Spleen (tissue), 11 donors: ENCODE data around the gene MC1R. TPM values are rescaled to one million over a fixed set of nuclear protein-coding genes. Genes with fewer than 3 reads are reported as not detected.

ENCODE experiments used
- DNase-seq: peaks from one replicate; pipeline ENCODE4 v3.0.0-alpha.2; 2020
- H3K27ac ChIP-seq, 8 donors: fragments of 200-600 bp; sonication (generic) in 7 of 8; 1 replicate in 4 of 8; 2 replicates in 4 of 8; pipeline versions ENCODE4 v1.5.0 to v1.8.0; 2016 to 2021; ENCODE audit warnings: inconsistent platforms in 4 of 8, mild to moderate bottlenecking in 4 of 8, moderate library complexity in 1 of 8
- H3K27me3 ChIP-seq, 7 donors: fragments of 200-600 bp; sonication (generic) in 6 of 7; replicated peaks in 1 of 7; 1 replicate in 4 of 7; 2 replicates in 3 of 7; pipeline versions ENCODE4 v1.5.0 to v1.8.0; 2016 to 2021; ENCODE audit warnings: inconsistent platforms in 3 of 7, mild to moderate bottlenecking in 1 of 7
- H3K36me3 ChIP-seq, 6 donors: fragments of 200-600 bp; sonication (generic) in 5 of 6; 1 replicate in 4 of 6; 2 replicates in 2 of 6; pipeline versions ENCODE4 v1.5.0 to v1.8.0; 2016 to 2021; ENCODE audit warnings: inconsistent platforms in 2 of 6
- H3K4me1 ChIP-seq, 6 donors: fragments of 200-600 bp; sonication (generic) in 5 of 6; 1 replicate in 3 of 6; 2 replicates in 3 of 6; pipeline versions ENCODE4 v1.5.0 to v1.8.0; 2016 to 2021; ENCODE audit warnings: inconsistent platforms in 3 of 6
- H3K4me3 ChIP-seq, 8 donors: fragments of 200-600 bp; sonication (generic) in 7 of 8; 1 replicate in 4 of 8; 2 replicates in 4 of 8; pipeline versions ENCODE4 v1.5.0 to v1.8.0; 2016 to 2021; ENCODE audit warnings: inconsistent platforms in 4 of 8, mild to moderate bottlenecking in 4 of 8, moderate library complexity in 2 of 8
- H3K9me3 ChIP-seq, 8 donors: fragments of 200-600 bp; sonication (generic) in 7 of 8; 1 replicate in 4 of 8; 2 replicates in 4 of 8; pipeline versions ENCODE4 v1.5.0 to v1.8.0; 2016 to 2021; ENCODE audit warnings: inconsistent platforms in 4 of 8
- CTCF ChIP-seq, 11 experiments: fragments of 200-600 bp in 7 of 11; fragments of 450-650 bp in 4 of 11; sonication (generic) in 4 of 11; IDR thresholded peaks in 8 of 11; conservative IDR thresholded peaks in 3 of 11; 1 replicate in 7 of 11; 2 replicates in 4 of 11; pipeline versions ENCODE4 v1.4.0 to v1.8.0; 2016 to 2021; ENCODE audit warnings: antibody characterized with exemption in 11 of 11, inconsistent platforms in 4 of 11, mild to moderate bottlenecking in 1 of 11
- POLR2A ChIP-seq, 3 donors: fragments of 450-650 bp; IDR thresholded peaks; one replicate each; pipeline ENCODE4 v1.5.1; 2017; ENCODE audit warnings: antibody characterized with exemption in 3 of 3, mild to moderate bottlenecking in 1 of 3
- POLR2AphosphoS5 ChIP-seq, 3 donors: sonication (generic); formaldehyde crosslinking; IDR thresholded peaks; one replicate each; pipeline ENCODE4 v1.5.1; 2017; ENCODE audit warnings: antibody characterized with exemption in 3 of 3
- WGBS, 5 donors: extraction: QIAGEN DNeasy Blood & Tissue Kit in 3 of 5; methylation state at CpG; one replicate each; pipeline versions ENCODE4 v1.1.5 to v1.1.7; 2013 to 2018; 5-methylcytosine and 5-hydroxymethylcytosine counted together
- intact Hi-C: fragments of 100-400 bp; cut with DNase I; formaldehyde crosslinking; loops from one replicate; pipeline ENCODE4 v1.15.0; 2023; ENCODE audit warnings: low total_unique reads
- polyA plus RNA-seq, 3 donors: library from polyadenylated mRNA; stranded (reverse); fragments of 200-250 nt; gene quantifications; one replicate each; pipeline ENCODE4 v1.2.1, GENCODE V29; 2013
- total RNA-seq, 7 donors: library from RNA; depleted of rRNA in 3 of 7; stranded (reverse); fragments of >200 nt in 3 of 7; fragmentation: NEBNext Ultra II Directional in 4 of 7; extraction: Animal tissue kit (Norgen Biotek cat#: 25700) in 4 of 7; gene quantifications; one replicate each; pipeline versions ENCODE4 v1.1.0 to v1.2.1, GENCODE V29; 2016 to 2021
- donor health status: healthy with polysubstance abuse.
- donor health status: DM: no; HTN: no; CAD: no; lungs with moderate emphysema.
- donor health status: DM: no; HTN: no; CAD: no.
- donor health status: Bipolar disorder and iron deficiency.
- donor health status: healthy.
- donor health status: DM: no; HTN: no; CAD: no.
- donor health status: DM: yes; HTN: yes; CAD: no.

The MC1R gene
- total and polyA plus RNA-seq, 10 donors = 2.4 to 12.5 (median 4.5) TPM

GRCh38 chr16:89893642-89894548 is 24.8 kb upstream of the MC1R start:
- no peaks in the 10 kb centered on the region for H3K9me3 ChIP-seq
- 92 to 98% (median 96%) methylated on average over 23 to 45 of the region's 45 CpGs for WGBS, 5 donors
- H3K27ac ChIP-seq = no peak overlapping the region
- intact Hi-C loops = no loop called here
- no peak overlapping the region for H3K4me3 ChIP-seq
- peaks cover 0 to 100% (median 95%) of the 10 kb centered on the region in 6 donors for H3K36me3 ChIP-seq
- peak in 1 of 3 donors; percentile 62 for TF ChIP-seq POLR2AphosphoS5 (IDR thresholded peaks at IDR 0.05)
- TF ChIP-seq POLR2A (IDR thresholded peaks at IDR 0.05) = no peak
- DNase-seq = no peak
- H3K27me3 ChIP-seq = no peaks in the 10 kb centered on the region
- H3K4me1 ChIP-seq = no peaks in the 10 kb centered on the region

DNA sequence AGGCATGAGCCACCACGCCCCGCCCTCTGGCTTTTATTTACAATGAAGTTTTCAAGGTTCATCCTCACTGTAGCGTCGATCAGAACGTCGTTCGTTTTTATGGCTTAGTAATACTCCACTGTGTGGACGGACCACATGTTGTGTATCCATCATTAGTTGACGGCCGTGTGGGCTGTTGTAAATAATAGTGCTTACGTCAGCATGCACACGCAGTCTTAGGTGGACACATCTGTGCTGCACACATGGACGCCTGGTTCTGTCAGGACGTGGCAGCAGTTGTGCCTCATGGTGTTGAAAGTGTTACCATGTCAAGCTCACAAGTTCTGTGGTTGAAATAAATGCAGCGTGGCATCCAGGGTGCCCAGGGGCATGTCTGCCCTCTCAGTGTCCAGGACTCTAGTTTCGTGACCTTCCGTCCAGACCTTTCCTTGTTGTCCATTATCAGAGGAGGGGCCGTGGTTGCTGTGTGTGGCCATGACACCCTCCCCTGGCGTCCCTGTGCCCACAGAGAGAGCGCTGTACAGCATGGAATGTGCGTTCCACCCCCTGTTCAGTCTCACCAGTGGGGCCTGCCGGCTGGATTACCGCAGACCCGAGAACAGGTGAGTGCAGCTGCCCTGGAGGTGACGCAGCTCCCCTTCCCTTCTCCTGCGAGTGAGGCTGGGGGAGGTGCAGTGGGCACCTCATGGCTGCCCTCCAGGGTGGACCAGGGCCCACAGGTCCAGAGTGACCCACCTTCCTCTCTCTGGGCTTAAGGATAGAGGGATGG is 23.0 kb upstream of the MC1R start:
- Histone ChIP-seq H3K4me1 (no peaks in the 10 kb centered on the region), H3K36me3 (peaks cover 1 to 100% (median 97%) of the 10 kb centered on the region in 6 donors), H3K9me3 (no peaks in the 10 kb centered on the region), H3K27me3 (no peaks in the 10 kb centered on the region), H3K27ac (no peak overlapping the region), H3K4me3 (no peak overlapping the region)
- no peak for DNase-seq
- TF ChIP-seq CTCF (IDR thresholded peaks at IDR 0.05 in 8 of 11, conservative IDR thresholded peaks at IDR 0.05 in 3 of 11) (no peak), POLR2A (IDR thresholded peaks at IDR 0.05) (no peak), POLR2AphosphoS5 (IDR thresholded peaks at IDR 0.05) (peak; percentile 10 to 58 (median 15))
- WGBS, 5 donors = 94 to 98% (median 95%) methylated on average over 23 to 26 of the region's 26 CpGs
- intact Hi-C loops = no loop called here

DNA sequence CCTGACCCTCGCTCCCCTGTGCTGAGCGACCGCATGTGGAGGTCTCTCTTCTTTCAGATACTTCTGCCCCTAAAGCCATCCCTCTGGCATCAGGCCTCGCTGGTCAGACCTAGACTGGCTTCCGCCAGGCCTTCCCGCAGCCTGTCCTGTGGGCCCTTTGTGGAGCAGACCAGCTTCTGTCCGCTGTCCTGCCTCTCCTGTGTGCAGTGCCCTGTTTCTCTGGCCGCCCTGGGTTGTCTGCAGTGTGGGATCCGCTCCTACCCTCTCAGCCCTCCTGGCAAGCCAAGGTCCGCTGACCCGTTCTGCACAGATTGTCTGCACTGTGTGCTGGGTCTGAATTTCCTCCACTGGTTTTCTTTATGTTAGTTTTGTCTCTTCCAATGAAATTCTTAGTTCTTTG is 21.5 kb upstream of the MC1R start:
- no peak for TF ChIP-seq POLR2A (IDR thresholded peaks at IDR 0.05)
- peak in 1 of 3 donors; percentile 45 for TF ChIP-seq POLR2AphosphoS5 (IDR thresholded peaks at IDR 0.05)
- TF ChIP-seq CTCF (IDR thresholded peaks at IDR 0.05 in 8 of 11, conservative IDR thresholded peaks at IDR 0.05 in 3 of 11) = no peak
- Histone ChIP-seq H3K27ac (no peak overlapping the region), H3K4me3 (no peak overlapping the region), H3K4me1 (no peaks in the 10 kb centered on the region), H3K9me3 (no peaks in the 10 kb centered on the region), H3K36me3 (peaks cover 5 to 92% (median 89%) of the 10 kb centered on the region in 6 donors), H3K27me3 (no peaks in the 10 kb centered on the region)
- intact Hi-C loops = no loop called here
- DNase-seq = no peak
- WGBS, 5 donors = 96 to 99% (median 97%) methylated on average over 11 of the region's 11 CpGs

GRCh38 chr16:89898201-89898967 is 20.3 kb upstream of the MC1R start:
- H3K4me3 ChIP-seq = no peak overlapping the region
- intact Hi-C loops = no loop called here
- H3K27me3 ChIP-seq = no peaks in the 10 kb centered on the region
- no peak overlapping the region for H3K27ac ChIP-seq
- no peak for DNase-seq
- H3K9me3 ChIP-seq = no peaks in the 10 kb centered on the region
- no peaks in the 10 kb centered on the region for H3K4me1 ChIP-seq
- TF ChIP-seq POLR2AphosphoS5 (IDR thresholded peaks at IDR 0.05) (peak in 1 of 3 donors; percentile 64), CTCF (IDR thresholded peaks at IDR 0.05 in 8 of 11, conservative IDR thresholded peaks at IDR 0.05 in 3 of 11) (no peak)
- 92 to 97% (median 96%) methylated on average over 33 to 36 of the region's 36 CpGs for WGBS, 5 donors
- H3K36me3 ChIP-seq = peaks cover 5 to 89% (median 86%) of the 10 kb centered on the region in 6 donors
